ENCODE data around the gene STK33. TPM values are rescaled to one million over a fixed set of nuclear protein-coding genes. Genes with fewer than 3 reads are reported as not detected.

The STK33 gene
- polyA plus RNA-seq, 1 of the 3 experiments (the other 2 are of a cell fraction): 12.3 TPM

- ChIA-PET CTCF (interaction anchor here (1.4 kb wide), 2 partner anchors 17 to 169 kb away, joined by 3 to 4 read pairs; no protein-coding TSS in a partner anchor), POLR2A (no interaction called here)
- H3K36me3 ChIP-seq (replicated peaks in 1 of 2; ENCODE audit: control insufficient read depth in 1 of 2, insufficient read depth in 2 of 2, low read length in 1 of 2): no peaks in the 10 kb centered on the region
- H3K79me2 ChIP-seq (ENCODE audit: insufficient read depth): no peaks in the 10 kb centered on the region
- H4K20me1 ChIP-seq (ENCODE audit: insufficient read depth): no peaks in the 10 kb centered on the region
- 89% methylated on average over 7 of the region's 12 CpGs for WGBS (ENCODE audit: low lambda C conversion rate)
- H3K4me2 ChIP-seq: no peak overlapping the region
- no peaks in the 10 kb centered on the region for H3K27me3 ChIP-seq (ENCODE audit: insufficient read depth)
- H3K4me3 ChIP-seq (ENCODE audit: low read depth in 2 of 2, low read length in 1 of 2): no peak overlapping the region
- no peak overlapping the region for H2AFZ ChIP-seq (ENCODE audit: low read depth)
- TF ChIP-seq GABPA (IDR thresholded peaks at IDR 0.05; ENCODE audit: low read depth) (no peak), RFX5 (IDR thresholded peaks at IDR 0.05; ENCODE audit: low read length) (no peak), MAX (IDR thresholded peaks at IDR 0.05; ENCODE audit: low read depth) (no peak), EZH2phosphoT487 (IDR thresholded peaks at IDR 0.05; ENCODE audit: borderline replicate concordance, low read depth) (no peak), SIN3A (IDR thresholded peaks at IDR 0.05; ENCODE audit: borderline replicate concordance, low read depth, low read length) (no peak)
- H3K9ac ChIP-seq: no peak overlapping the region
- H3K27ac ChIP-seq (ENCODE audit: low read depth in 2 of 2, low read length in 1 of 2): no peak overlapping the region
- H3K9me2 ChIP-seq: no peaks in the 10 kb centered on the region
- H3K9me3 ChIP-seq: no peaks in the 10 kb centered on the region
- H3K4me1 ChIP-seq (ENCODE audit: control insufficient read depth in 1 of 2, insufficient read depth in 2 of 2, low read depth in 1 of 2, low read length in 1 of 2): peaks cover 0 to 21% of the 10 kb centered on the region in 2 experiments; a peak in 1 of 4 replicates
- no peak for DNase-seq
- no peaks in the 10 kb centered on the region for H3F3A ChIP-seq (replicated peaks; ENCODE audit: insufficient read depth)
Measured at GRCh38 chr11:8361664-8362210, 232.3 kb downstream of the STK33 start.

GRCh38 chr11:8361206-8361605, 232.8 kb downstream of the STK33 start:
- Histone ChIP-seq H3K4me1 (ENCODE audit: control insufficient read depth in 1 of 2, insufficient read depth in 2 of 2, low read depth in 1 of 2, low read length in 1 of 2) (peaks cover 0 to 27% of the 10 kb centered on the region in 2 experiments; a peak in 1 of 4 replicates), H3K27me3 (ENCODE audit: insufficient read depth) (no peaks in the 10 kb centered on the region), H3F3A (replicated peaks; ENCODE audit: insufficient read depth) (no peaks in the 10 kb centered on the region), H2AFZ (ENCODE audit: low read depth) (no peak overlapping the region), H3K79me2 (ENCODE audit: insufficient read depth) (no peaks in the 10 kb centered on the region), H3K4me2 (no peak overlapping the region), H3K9me2 (no peaks in the 10 kb centered on the region), H3K27ac (ENCODE audit: low read depth in 2 of 2, low read length in 1 of 2) (no peak overlapping the region), H3K36me3 (replicated peaks in 1 of 2; ENCODE audit: control insufficient read depth in 1 of 2, insufficient read depth in 2 of 2, low read length in 1 of 2) (no peaks in the 10 kb centered on the region), H3K9ac (no peak overlapping the region), H4K20me1 (ENCODE audit: insufficient read depth) (no peaks in the 10 kb centered on the region), H3K9me3 (no peaks in the 10 kb centered on the region), H3K4me3 (ENCODE audit: low read depth in 2 of 2, low read length in 1 of 2) (no peak overlapping the region)
- ChIA-PET CTCF (interaction anchor here (1.2 to 1.8 kb wide), 7 partner anchors 14 to 355 kb away, joined by 3 to 5 read pairs (median 4); no protein-coding TSS in a partner anchor), POLR2A (no interaction called here)
- 63% methylated on average over 6 of the region's 7 CpGs for WGBS (ENCODE audit: low lambda C conversion rate)
- DNase-seq: no peak
- no peak for TF ChIP-seq TCF12 (IDR thresholded peaks at IDR 0.05)
- no peak for TF ChIP-seq ZBTB33 (IDR thresholded peaks at IDR 0.05; ENCODE audit: borderline replicate concordance, low read depth)
- TF ChIP-seq PBX3 (IDR thresholded peaks at IDR 0.05): no peak
- TF ChIP-seq USF1 (IDR thresholded peaks at IDR 0.05; ENCODE audit: borderline replicate concordance, low read depth): no peak
- no peak for TF ChIP-seq EP300 (IDR thresholded peaks at IDR 0.05; ENCODE audit: borderline replicate concordance in 1 of 2, low read depth in 1 of 2, low read length in 1 of 2)
- no peak for TF ChIP-seq FOXJ3 (CRISPR knock-in tag; IDR thresholded peaks at IDR 0.05)
- TF ChIP-seq ELF1 (IDR thresholded peaks at IDR 0.05): no peak
- no peak for TF ChIP-seq RCOR1 (IDR thresholded peaks at IDR 0.05; ENCODE audit: low read length)
- no peak for TF ChIP-seq NFIC (IDR thresholded peaks at IDR 0.05; ENCODE audit: borderline replicate concordance)
- TF ChIP-seq IRF3 (IDR thresholded peaks at IDR 0.05; ENCODE audit: low read depth, low read length): no peak
- no peak for TF ChIP-seq CTCF (IDR thresholded peaks at IDR 0.05)
